PC-9 (cell line): ENCODE measurements around the gene LSP1. TPM values are rescaled to one million over a fixed set of nuclear protein-coding genes. Genes with fewer than 3 reads are reported as not detected.

Experiments used
- BruUV-seq: library from RNA; stranded (reverse); fragments of 400-500 nt; replicated peaks from 2 replicates; lab custom pipeline; 2021; lab: Mats Ljungman, UMichigan
- CTCF ChIA-PET: fragments of 300-600 bp; sonication (Branson Sonifier 250); formaldehyde crosslinking; loops from one replicate; lab custom pipeline; 2022; ENCODE audit warnings: antibody characterized with exemption; lab: Charles Lee
- POLR2A ChIA-PET: fragments of 300-600 bp; sonication (Branson Sonifier 250); formaldehyde crosslinking; loops from one replicate; lab custom pipeline; 2022; ENCODE audit warnings: antibody characterized with exemption; ENCODE audit not compliant: unreplicated experiment; lab: Charles Lee
- DNase-seq, 2 experiments: peaks; one replicate each; pipeline versions ENCODE4 v3.0.0 to v3.0.0-alpha.2; 2015 to 2022; ENCODE audit warnings: mixed read lengths in 1 of 2
- H2AFZ ChIP-seq: fragments of 200-600 bp; sonication (generic); 2 replicates; pipeline ENCODE4 v1.8.1; 2017; ENCODE audit warnings: antibody characterized with exemption
- H3F3A ChIP-seq: fragments of 200-600 bp; sonication (generic); 2 replicates; pipeline ENCODE4 v1.8.1; 2017; ENCODE audit warnings: antibody characterized with exemption, mild to moderate bottlenecking, low read depth; ENCODE audit not compliant: insufficient read depth
- H3K27ac ChIP-seq: fragments of 200-600 bp; sonication (generic); 2 replicates; pipeline ENCODE4 v1.6.1; 2016; ENCODE audit warnings: mixed run types
- H3K27me3 ChIP-seq: fragments of 200-600 bp; sonication (generic); 2 replicates; pipeline ENCODE4 v1.6.1; 2016; ENCODE audit warnings: low read depth, mixed run types; ENCODE audit not compliant: insufficient read depth
- H3K36me3 ChIP-seq: fragments of 200-600 bp; sonication (generic); 2 replicates; pipeline ENCODE4 v1.6.1; 2016; ENCODE audit warnings: low read depth, mixed run types
- H3K4me1 ChIP-seq: fragments of 200-600 bp; sonication (generic); replicated peaks from 2 replicates; pipeline ENCODE4 v1.6.1; 2016; ENCODE audit warnings: mixed run types; ENCODE audit not compliant: insufficient read depth
- H3K4me2 ChIP-seq: fragments of 200-600 bp; sonication (generic); 2 replicates; pipeline ENCODE4 v1.6.1; 2017; ENCODE audit warnings: mixed run types
- H3K4me3 ChIP-seq: fragments of 200-600 bp; sonication (generic); 2 replicates; pipeline ENCODE4 v1.6.1; 2016; ENCODE audit warnings: mixed run types
- H3K79me2 ChIP-seq: fragments of 200-600 bp; sonication (generic); 2 replicates; pipeline ENCODE4 v1.6.1; 2017; ENCODE audit warnings: low read depth, mixed run types
- H3K9me2 ChIP-seq: fragments of 200-600 bp; sonication (generic); 2 replicates; pipeline ENCODE4 v1.8.1; 2017; ENCODE audit warnings: mild to moderate bottlenecking; ENCODE audit not compliant: insufficient read depth
- H3K9me3 ChIP-seq: fragments of 200-600 bp; sonication (generic); 2 replicates; pipeline ENCODE4 v1.8.1; 2016; ENCODE audit warnings: low read depth; ENCODE audit not compliant: insufficient read depth
- H4K20me1 ChIP-seq: fragments of 200-600 bp; sonication (generic); 2 replicates; pipeline ENCODE4 v1.8.1; 2017; ENCODE audit not compliant: insufficient read depth
- CTCF ChIP-seq: fragments of 200-600 bp; sonication (generic); conservative IDR thresholded peaks from 2 replicates; pipeline ENCODE4 v1.6.1; 2017; ENCODE audit warnings: mixed run types, antibody characterized with exemption, mild to moderate bottlenecking, moderate library complexity
- EZH2 ChIP-seq: fragments of 200-600 bp; sonication (generic); IDR thresholded peaks from 2 replicates; pipeline ENCODE4 v1.8.0; 2017; ENCODE audit warnings: antibody characterized with exemption, low read depth
- intact Hi-C: fragments of 100-400 bp; cut with micrococcal nuclease; formaldehyde crosslinking; loops from one replicate; pipeline ENCODE4 v1.10.0; 2022; ENCODE audit not compliant: unreplicated experiment
- total RNA-seq: library from RNA; stranded (reverse); gene quantifications from 2 replicates; pipeline ENCODE4 v1.2.3, GENCODE V29; 2021

Gene LSP1
- total RNA-seq, 1 experiment from 2014 or later, result 2.6 TPM

- DNase-seq, result no peak
- no peaks in the 10 kb centered on the region for H3K27me3 ChIP-seq
- H2AFZ ChIP-seq, result no peak overlapping the region
- H3K9me3 ChIP-seq, result no peaks in the 10 kb centered on the region
- peak overlapping the region; percentile 64 for H3K4me2 ChIP-seq
- no peak for TF ChIP-seq EZH2
- TF ChIP-seq CTCF, result no peak
- no peaks in the 10 kb centered on the region for H3K79me2 ChIP-seq
- H3K9me2 ChIP-seq, result no peaks in the 10 kb centered on the region
- H3K36me3 ChIP-seq, result no peaks in the 10 kb centered on the region
- no peak overlapping the region for H3K4me3 ChIP-seq
- H3K4me1 ChIP-seq, result peaks cover 67% of the 10 kb centered on the region
- no peaks in the 10 kb centered on the region; the same call in 1 of the 2 replicates for H3F3A ChIP-seq
- no peaks in the 10 kb centered on the region for H4K20me1 ChIP-seq
- POLR2A ChIA-PET, result no interaction called here
- intact Hi-C loops, result loop anchor here (10.0 kb wide), 1 partner anchor 284 kb away; no protein-coding TSS in a partner anchor
- CTCF ChIA-PET, result no interaction called here
- H3K27ac ChIP-seq, result no peak overlapping the region
- BruUV-seq, result no TSS peak
Observed at GRCh38 chr11:1828542-1828941, 24.3 kb upstream of the LSP1 start.

- Histone ChIP-seq H3F3A (no peaks in the 10 kb centered on the region; the same call in 1 of the 2 replicates), H3K27me3 (no peaks in the 10 kb centered on the region), H3K9me2 (no peaks in the 10 kb centered on the region), H3K4me2 (peak overlapping the region; percentile 64), H3K4me1 (peaks cover 72% of the 10 kb centered on the region), H3K4me3 (no peak overlapping the region), H4K20me1 (no peaks in the 10 kb centered on the region), H3K36me3 (no peaks in the 10 kb centered on the region), H3K9me3 (no peaks in the 10 kb centered on the region), H3K27ac (no peak overlapping the region), H2AFZ (no peak overlapping the region), H3K79me2 (no peaks in the 10 kb centered on the region)
- ChIA-PET POLR2A (no interaction called here), CTCF (no interaction called here)
- peak; percentile 72 to 78 for DNase-seq
- intact Hi-C loops, result loop anchor here (10.0 kb wide), 1 partner anchor 284 kb away; no protein-coding TSS in a partner anchor
- no peak for TF ChIP-seq EZH2
- no peak for TF ChIP-seq CTCF
- no TSS peak for BruUV-seq
Observed at GRCh38 chr11:1829039-1829820, 23.7 kb upstream of the LSP1 start.

GRCh38 chr11:1830004-1830321 is 22.9 kb upstream of the LSP1 start:
- H3K27ac ChIP-seq, result no peak overlapping the region
- no peaks in the 10 kb centered on the region for H3K79me2 ChIP-seq
- no peaks in the 10 kb centered on the region for H3K36me3 ChIP-seq
- TF ChIP-seq EZH2 (no peak), CTCF (no peak)
- no peaks in the 10 kb centered on the region; the same call in 1 of the 2 replicates for H3F3A ChIP-seq
- intact Hi-C loops, result no loop called here
- no peak overlapping the region for H2AFZ ChIP-seq
- no peak overlapping the region for H3K4me3 ChIP-seq
- BruUV-seq, result no TSS peak
- H3K9me3 ChIP-seq, result no peaks in the 10 kb centered on the region
- H3K4me2 ChIP-seq, result no peak overlapping the region
- DNase-seq, result no peak
- CTCF ChIA-PET, result interaction anchor here (1.6 kb wide), 2 partner anchors 136 to 177 kb away, joined by 3 to 6 read pairs; no protein-coding TSS in a partner anchor
- peaks cover 80% of the 10 kb centered on the region for H3K4me1 ChIP-seq
- POLR2A ChIA-PET, result interaction anchor here (0.5 to 0.7 kb wide), 2 partner anchors 67 to 476 kb away, joined by 3 to 5 read pairs; no protein-coding TSS in a partner anchor
- H3K27me3 ChIP-seq, result no peaks in the 10 kb centered on the region
- H3K9me2 ChIP-seq, result no peaks in the 10 kb centered on the region
- no peaks in the 10 kb centered on the region for H4K20me1 ChIP-seq
